HEK293 (cell line): ENCODE data around the gene MED25.

Experiments
- CTCF ChIA-PET: fragments of 350-600 bp; formaldehyde crosslinking; extraction: SDS; loops from one replicate; lab custom pipeline; 2021; ENCODE audit warnings: antibody characterized with exemption; lab: Yijun Ruan, JAX
- POLR2A ChIA-PET: fragments of 300-600 bp; formaldehyde crosslinking; extraction: SDS; loops from one replicate; lab custom pipeline; 2020; ENCODE audit warnings: antibody characterized with exemption, inconsistent platforms; lab: Yijun Ruan, JAX
- H3K27ac ChIP-seq: fragments of 200-500 bp; sonication (Bioruptor generic); 2 replicates; pipeline ENCODE4 v1.5.1; 2014; ENCODE audit warnings: low read depth, low read length, control low read depth, inconsistent platforms; ENCODE audit errors: extremely low read depth
- H3K36me3 ChIP-seq, 2 experiments: fragments of 200-500 bp in 1 of 2; sonication (Bioruptor generic) in 1 of 2; 1 replicate in 1 of 2; 2 replicates in 1 of 2; pipeline ENCODE4 v1.5.1; 2014 to 2017; ENCODE audit warnings: inconsistent platforms in 2 of 2, low read length in 2 of 2; ENCODE audit not compliant: control insufficient read depth in 2 of 2, insufficient read depth in 1 of 2
- H3K4me1 ChIP-seq: fragments of 200-500 bp; sonication (Bioruptor generic); 2 replicates; pipeline ENCODE4 v1.5.1; 2014; ENCODE audit warnings: mild to moderate bottlenecking, low read length, inconsistent platforms; ENCODE audit not compliant: control insufficient read depth, insufficient read depth
- H3K4me3 ChIP-seq: 2 replicates; pipeline ENCODE4 v1.5.1; 2011; ENCODE audit warnings: low read depth, mild to moderate bottlenecking, control low read depth, low read length, moderate library complexity
- H3K9me3 ChIP-seq: fragments of 200-500 bp; sonication (Bioruptor generic); 2 replicates; pipeline ENCODE4 v1.5.1; 2014; ENCODE audit warnings: low read depth, low read length, inconsistent platforms; ENCODE audit not compliant: control insufficient read depth, insufficient read depth
- GLIS1 ChIP-seq: fragments of 450-650 bp; formaldehyde crosslinking; IDR thresholded peaks from 2 replicates; pipeline ENCODE4 v1.5.1; 2016; ENCODE audit warnings: missing biosample characterization, missing genetic modification characterization
- GLIS2 ChIP-seq: fragments of 450-650 bp; formaldehyde crosslinking; IDR thresholded peaks from 2 replicates; pipeline ENCODE4 v1.5.1; 2016; ENCODE audit warnings: missing biosample characterization, missing genetic modification characterization
- YY2 ChIP-seq: fragments of 450-650 bp; formaldehyde crosslinking; IDR thresholded peaks from 2 replicates; pipeline ENCODE4 v1.5.1; 2016; ENCODE audit warnings: missing biosample characterization, missing genetic modification characterization
- ZNF266 ChIP-seq: fragments of 450-650 bp; formaldehyde crosslinking; IDR thresholded peaks from 2 replicates; pipeline ENCODE4 v1.5.1; 2016; ENCODE audit warnings: missing biosample characterization, missing genetic modification characterization, low read depth
- ZNF549 ChIP-seq: fragments of 450-650 bp; IDR thresholded peaks from 2 replicates; pipeline ENCODE4 v1.5.1; 2018; ENCODE audit warnings: missing biosample characterization, missing genetic modification characterization, mild to moderate bottlenecking, inconsistent platforms, moderate library complexity
- ZNF596 ChIP-seq: fragments of 450-650 bp; IDR thresholded peaks from 2 replicates; pipeline ENCODE4 v1.5.0; 2018; ENCODE audit warnings: missing biosample characterization, mild to moderate bottlenecking, missing genetic modification characterization, moderate library complexity
- ZNF747 ChIP-seq: fragments of 450-650 bp; formaldehyde crosslinking; IDR thresholded peaks from 2 replicates; pipeline ENCODE4 v1.5.1; 2016; ENCODE audit warnings: missing biosample characterization, missing genetic modification characterization
- ZNF830 ChIP-seq: fragments of 450-650 bp; IDR thresholded peaks from 2 replicates; pipeline ENCODE4 v1.5.0; 2018; ENCODE audit warnings: missing biosample characterization, missing genetic modification characterization, low read depth, mild to moderate bottlenecking, moderate library complexity
- TF ChIP-seq, protein P1 (sequence below): sonication (generic); formaldehyde crosslinking; IDR thresholded peaks from 2 replicates; pipeline ENCODE4 v1.8.1; 2022; ENCODE audit warnings: mild to moderate bottlenecking, moderate library complexity, missing genetic modification reagents
- TF ChIP-seq, protein P2 (sequence below): fragments of 450-650 bp; formaldehyde crosslinking; IDR thresholded peaks from 2 replicates; pipeline ENCODE4 v1.5.1; 2016; ENCODE audit warnings: missing biosample characterization, missing genetic modification characterization, low read depth
- TF ChIP-seq, protein P3 (sequence below): fragments of 450-650 bp; formaldehyde crosslinking; IDR thresholded peaks from 2 replicates; pipeline ENCODE4 v1.5.1; 2016; ENCODE audit warnings: missing biosample characterization, missing genetic modification characterization
- TF ChIP-seq, protein P4 (sequence below): IDR thresholded peaks from 2 replicates; pipeline ENCODE4 v1.6.1; 2011; ENCODE audit warnings: mild to moderate bottlenecking, low read depth, low read length, borderline replicate concordance

The MED25 gene

DNA sequence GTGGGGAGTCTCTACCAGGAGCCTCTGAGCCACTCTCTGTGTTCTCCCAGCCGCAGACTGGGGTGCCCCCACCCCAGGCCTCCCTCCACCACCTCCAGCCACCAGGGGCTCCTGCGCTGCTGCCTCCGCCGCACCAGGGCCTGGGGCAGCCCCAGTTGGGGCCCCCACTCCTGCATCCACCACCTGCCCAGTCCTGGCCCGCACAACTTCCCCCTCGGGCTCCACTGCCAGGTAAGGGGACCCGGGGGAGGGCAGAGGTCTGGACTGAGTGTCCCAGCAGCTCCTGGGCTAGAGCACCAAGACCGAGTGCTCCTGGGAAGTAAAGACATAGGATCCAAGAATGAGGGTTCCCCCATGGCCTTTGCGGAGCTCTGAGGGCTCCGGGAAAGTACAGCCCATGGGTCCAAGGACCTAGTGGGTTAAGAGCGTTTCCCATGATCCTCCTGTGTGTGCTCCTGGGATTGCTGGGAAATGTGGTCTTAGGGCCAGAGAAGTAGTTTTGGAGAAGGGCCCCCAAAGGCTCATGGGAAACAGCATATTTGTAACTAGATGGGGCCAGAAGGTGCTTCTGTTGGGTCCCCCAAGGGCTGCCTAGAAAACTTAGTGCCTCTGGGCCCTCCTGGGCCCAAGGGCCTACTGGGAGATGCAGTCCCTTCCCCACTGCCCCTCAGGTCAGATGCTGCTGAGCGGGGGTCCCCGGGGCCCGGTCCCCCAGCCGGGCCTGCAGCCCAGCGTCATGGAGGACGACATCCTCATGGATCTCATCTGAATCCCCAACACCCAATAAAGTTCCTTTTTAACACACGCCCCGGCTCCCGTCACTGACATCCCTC, 18.3 kb downstream of the MED25 start:
- H3K9me3 ChIP-seq = no peaks in the 10 kb centered on the region
- H3K4me1 ChIP-seq = no peaks in the 10 kb centered on the region
- peaks cover 10 to 95% of the 10 kb centered on the region in 2 experiments for H3K36me3 ChIP-seq
- H3K4me3 ChIP-seq = no peak overlapping the region
- TF ChIP-seq ZNF596 (tag by site-specific recombination) (no peak), ZNF747 (tag by site-specific recombination) (no peak), YY2 (no peak)
- TF ChIP-seq, protein P1, sequence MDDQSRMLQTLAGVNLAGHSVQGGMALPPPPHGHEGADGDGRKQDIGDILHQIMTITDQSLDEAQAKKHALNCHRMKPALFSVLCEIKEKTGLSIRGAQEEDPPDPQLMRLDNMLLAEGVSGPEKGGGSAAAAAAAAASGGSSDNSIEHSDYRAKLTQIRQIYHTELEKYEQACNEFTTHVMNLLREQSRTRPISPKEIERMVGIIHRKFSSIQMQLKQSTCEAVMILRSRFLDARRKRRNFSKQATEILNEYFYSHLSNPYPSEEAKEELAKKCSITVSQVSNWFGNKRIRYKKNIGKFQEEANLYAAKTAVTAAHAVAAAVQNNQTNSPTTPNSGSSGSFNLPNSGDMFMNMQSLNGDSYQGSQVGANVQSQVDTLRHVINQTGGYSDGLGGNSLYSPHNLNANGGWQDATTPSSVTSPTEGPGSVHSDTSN (CRISPR knock-in tag) = no peak
- TF ChIP-seq, protein P2, sequence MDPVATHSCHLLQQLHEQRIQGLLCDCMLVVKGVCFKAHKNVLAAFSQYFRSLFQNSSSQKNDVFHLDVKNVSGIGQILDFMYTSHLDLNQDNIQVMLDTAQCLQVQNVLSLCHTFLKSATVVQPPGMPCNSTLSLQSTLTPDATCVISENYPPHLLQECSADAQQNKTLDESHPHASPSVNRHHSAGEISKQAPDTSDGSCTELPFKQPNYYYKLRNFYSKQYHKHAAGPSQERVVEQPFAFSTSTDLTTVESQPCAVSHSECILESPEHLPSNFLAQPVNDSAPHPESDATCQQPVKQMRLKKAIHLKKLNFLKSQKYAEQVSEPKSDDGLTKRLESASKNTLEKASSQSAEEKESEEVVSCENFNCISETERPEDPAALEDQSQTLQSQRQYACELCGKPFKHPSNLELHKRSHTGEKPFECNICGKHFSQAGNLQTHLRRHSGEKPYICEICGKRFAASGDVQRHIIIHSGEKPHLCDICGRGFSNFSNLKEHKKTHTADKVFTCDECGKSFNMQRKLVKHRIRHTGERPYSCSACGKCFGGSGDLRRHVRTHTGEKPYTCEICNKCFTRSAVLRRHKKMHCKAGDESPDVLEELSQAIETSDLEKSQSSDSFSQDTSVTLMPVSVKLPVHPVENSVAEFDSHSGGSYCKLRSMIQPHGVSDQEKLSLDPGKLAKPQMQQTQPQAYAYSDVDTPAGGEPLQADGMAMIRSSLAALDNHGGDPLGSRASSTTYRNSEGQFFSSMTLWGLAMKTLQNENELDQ (tag by site-specific recombination) = no peak
- TF ChIP-seq, protein P3, sequence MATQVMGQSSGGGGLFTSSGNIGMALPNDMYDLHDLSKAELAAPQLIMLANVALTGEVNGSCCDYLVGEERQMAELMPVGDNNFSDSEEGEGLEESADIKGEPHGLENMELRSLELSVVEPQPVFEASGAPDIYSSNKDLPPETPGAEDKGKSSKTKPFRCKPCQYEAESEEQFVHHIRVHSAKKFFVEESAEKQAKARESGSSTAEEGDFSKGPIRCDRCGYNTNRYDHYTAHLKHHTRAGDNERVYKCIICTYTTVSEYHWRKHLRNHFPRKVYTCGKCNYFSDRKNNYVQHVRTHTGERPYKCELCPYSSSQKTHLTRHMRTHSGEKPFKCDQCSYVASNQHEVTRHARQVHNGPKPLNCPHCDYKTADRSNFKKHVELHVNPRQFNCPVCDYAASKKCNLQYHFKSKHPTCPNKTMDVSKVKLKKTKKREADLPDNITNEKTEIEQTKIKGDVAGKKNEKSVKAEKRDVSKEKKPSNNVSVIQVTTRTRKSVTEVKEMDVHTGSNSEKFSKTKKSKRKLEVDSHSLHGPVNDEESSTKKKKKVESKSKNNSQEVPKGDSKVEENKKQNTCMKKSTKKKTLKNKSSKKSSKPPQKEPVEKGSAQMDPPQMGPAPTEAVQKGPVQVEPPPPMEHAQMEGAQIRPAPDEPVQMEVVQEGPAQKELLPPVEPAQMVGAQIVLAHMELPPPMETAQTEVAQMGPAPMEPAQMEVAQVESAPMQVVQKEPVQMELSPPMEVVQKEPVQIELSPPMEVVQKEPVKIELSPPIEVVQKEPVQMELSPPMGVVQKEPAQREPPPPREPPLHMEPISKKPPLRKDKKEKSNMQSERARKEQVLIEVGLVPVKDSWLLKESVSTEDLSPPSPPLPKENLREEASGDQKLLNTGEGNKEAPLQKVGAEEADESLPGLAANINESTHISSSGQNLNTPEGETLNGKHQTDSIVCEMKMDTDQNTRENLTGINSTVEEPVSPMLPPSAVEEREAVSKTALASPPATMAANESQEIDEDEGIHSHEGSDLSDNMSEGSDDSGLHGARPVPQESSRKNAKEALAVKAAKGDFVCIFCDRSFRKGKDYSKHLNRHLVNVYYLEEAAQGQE = no peak
- TF ChIP-seq, protein P4, sequence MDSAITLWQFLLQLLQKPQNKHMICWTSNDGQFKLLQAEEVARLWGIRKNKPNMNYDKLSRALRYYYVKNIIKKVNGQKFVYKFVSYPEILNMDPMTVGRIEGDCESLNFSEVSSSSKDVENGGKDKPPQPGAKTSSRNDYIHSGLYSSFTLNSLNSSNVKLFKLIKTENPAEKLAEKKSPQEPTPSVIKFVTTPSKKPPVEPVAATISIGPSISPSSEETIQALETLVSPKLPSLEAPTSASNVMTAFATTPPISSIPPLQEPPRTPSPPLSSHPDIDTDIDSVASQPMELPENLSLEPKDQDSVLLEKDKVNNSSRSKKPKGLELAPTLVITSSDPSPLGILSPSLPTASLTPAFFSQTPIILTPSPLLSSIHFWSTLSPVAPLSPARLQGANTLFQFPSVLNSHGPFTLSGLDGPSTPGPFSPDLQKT = no peak
- TF ChIP-seq, all 188 proteins: peak for 0
- no peak overlapping the region for H3K27ac ChIP-seq
- CTCF ChIA-PET = no interaction called here
- POLR2A ChIA-PET = interaction anchor here (1.2 to 1.9 kb wide), 3 partner anchors 12 to 29 kb away, joined by 3 to 7 read pairs (median 6); no protein-coding TSS in a partner anchor

DNA sequence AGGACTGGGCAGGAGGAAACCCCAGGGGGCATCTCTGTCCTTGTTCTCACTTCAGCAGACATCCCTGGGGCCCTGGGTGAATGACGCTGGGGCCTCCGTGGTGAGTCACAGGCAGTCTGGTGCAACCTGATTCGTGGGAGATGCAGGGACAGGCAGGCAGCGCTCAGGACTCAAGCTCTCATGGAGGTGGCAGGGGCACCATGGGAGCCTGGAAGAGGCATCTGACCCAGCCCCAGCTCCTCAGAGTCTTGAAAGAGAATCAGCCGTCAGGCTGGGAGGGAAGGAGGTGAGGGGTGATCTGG, 18.9 kb downstream of the MED25 start:
- CTCF ChIA-PET = no interaction called here
- no peaks in the 10 kb centered on the region for H3K9me3 ChIP-seq
- H3K27ac ChIP-seq = no peak overlapping the region
- POLR2A ChIA-PET = interaction anchor here (1.2 to 1.4 kb wide), 3 partner anchors 11 to 28 kb away, joined by 3 to 7 read pairs (median 4); partner anchors contain the start of gene PTOV1
- TF ChIP-seq GLIS1 (tag by site-specific recombination) (peak; percentile 57), GLIS2 (tag by site-specific recombination) (peak; percentile 16; the same call in 1 of the 2 replicates), ZNF266 (no peak)
- TF ChIP-seq, all 188 proteins: peak for 2
- Histone ChIP-seq H3K4me3 (no peak overlapping the region), H3K4me1 (no peaks in the 10 kb centered on the region), H3K36me3 (peaks cover 10 to 91% of the 10 kb centered on the region in 2 experiments)

DNA sequence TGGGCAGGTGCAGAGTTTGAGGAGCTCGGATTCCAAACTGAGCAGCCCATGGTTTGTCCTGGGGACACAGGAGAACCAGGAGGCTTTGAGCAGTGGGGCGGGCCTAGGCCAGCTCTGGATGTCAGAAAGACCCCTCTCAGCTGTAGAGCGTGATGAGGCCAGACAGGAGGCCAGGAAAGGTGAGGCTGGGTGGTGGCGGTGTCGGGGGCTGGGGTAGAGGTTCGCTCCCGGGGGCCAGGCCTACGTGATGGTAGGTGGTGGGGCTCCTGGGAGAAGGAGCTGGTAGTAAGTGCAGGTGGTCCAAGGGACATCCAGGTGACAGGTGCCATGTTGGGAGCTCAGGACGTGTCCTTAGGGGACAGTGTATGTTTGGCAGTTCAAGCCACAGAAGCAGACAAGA, 19.3 kb downstream of the MED25 start:
- H3K4me1 ChIP-seq = no peaks in the 10 kb centered on the region
- CTCF ChIA-PET = no interaction called here
- H3K27ac ChIP-seq = no peak overlapping the region
- no peak overlapping the region for H3K4me3 ChIP-seq
- TF ChIP-seq ZNF549 (tag by site-specific recombination) (no peak), ZNF830 (tag by site-specific recombination) (no peak)
- POLR2A ChIA-PET = interaction anchor here (1.2 to 1.4 kb wide), 3 partner anchors 11 to 28 kb away, joined by 3 to 7 read pairs (median 4); partner anchors contain the start of gene PTOV1
- H3K36me3 ChIP-seq = peaks cover 10 to 88% of the 10 kb centered on the region in 2 experiments
- H3K9me3 ChIP-seq = no peaks in the 10 kb centered on the region
